AG04450 (cell line): ENCODE data around the gene GCNT4. TPM values are rescaled to one million over a fixed set of nuclear protein-coding genes. Genes with fewer than 3 reads are reported as not detected.

Experiments used
- CTCF ChIA-PET: fragments of 300-600, 350-600 bp; formaldehyde crosslinking; extraction: SDS; loops from one replicate; lab custom pipeline; 2022; ENCODE audit warnings: antibody characterized with exemption, inconsistent platforms; lab: Charles Lee
- POLR2A ChIA-PET: fragments of 350-600 bp; formaldehyde crosslinking; extraction: SDS; loops from one replicate; lab custom pipeline; 2021; ENCODE audit warnings: antibody characterized with exemption, inconsistent platforms; lab: Yijun Ruan, JAX
- DNase-seq: peaks from one replicate; pipeline ENCODE4 v3.0.0-alpha.2; 2011; ENCODE audit warnings: low read depth, low spot score
- H3K27ac ChIP-seq: one replicate; pipeline ENCODE4 v1.5.1; 2012; ENCODE audit warnings: low read depth, low read length, control low read depth
- H3K27me3 ChIP-seq: one replicate; pipeline ENCODE4 v1.6.0; 2012; ENCODE audit warnings: low read length; ENCODE audit not compliant: control insufficient read depth, insufficient read depth
- H3K4me3 ChIP-seq: 2 replicates; pipeline ENCODE4 v1.5.1; 2011; ENCODE audit warnings: mild to moderate bottlenecking, low read depth, low read length, control low read depth
- H3K9me3 ChIP-seq: 2 replicates; pipeline ENCODE4 v1.5.1; 2012; ENCODE audit warnings: low read length; ENCODE audit not compliant: control insufficient read depth, insufficient read depth
- CTCF ChIP-seq: IDR thresholded peaks from 2 replicates; pipeline ENCODE4 v1.5.1; 2011; ENCODE audit warnings: low read depth, low read length, control low read depth, inconsistent platforms
- polyA plus RNA-seq: library from polyadenylated mRNA; depleted of rRNA; stranded (reverse); fragments of >200 nt; gene quantifications from 2 replicates; pipeline ENCODE4 v1.2.3, GENCODE V29; 2011

GCNT4 gene
- polyA plus RNA-seq, 1 experiment: 0.77 TPM

GRCh38 chr5:75048457-75048953 lies 3.9 kb downstream of the GCNT4 start:
- CTCF ChIA-PET: interaction anchor here (0.8 to 3.3 kb wide), 6 partner anchors 12 to 303 kb away, joined by 3 to 20 read pairs (median 3); partner anchors contain the start of genes ANKRD31 and HMGCR

GRCh38 chr5:75047356-75047755 lies 5.0 kb downstream of the GCNT4 start:
- POLR2A ChIA-PET: no interaction called here
- no peak overlapping the region for H3K4me3 ChIP-seq
- H3K9me3 ChIP-seq: no peaks in the 10 kb centered on the region; the same call in 1 of the 2 replicates
- H3K27ac ChIP-seq: no peak overlapping the region
- TF ChIP-seq CTCF: no peak
- no peak for DNase-seq
- CTCF ChIA-PET: interaction anchor here (0.9 kb wide), 1 partner anchor 126 kb away, joined by 3 read pairs; no protein-coding TSS in a partner anchor
- no peaks in the 10 kb centered on the region for H3K27me3 ChIP-seq

More at GRCh38 chr5:75048457-75048953, 3.9 kb downstream of the GCNT4 start:
- no peak overlapping the region for H3K27ac ChIP-seq
- no peaks in the 10 kb centered on the region; the same call in 1 of the 2 replicates for H3K9me3 ChIP-seq
- TF ChIP-seq CTCF: no peak
- no peaks in the 10 kb centered on the region for H3K27me3 ChIP-seq
- DNase-seq: no peak
- POLR2A ChIA-PET: no interaction called here
- no peak overlapping the region for H3K4me3 ChIP-seq

- POLR2A ChIA-PET: no interaction called here
- CTCF ChIA-PET: interaction anchor here (0.9 kb wide), 1 partner anchor 125 kb away, joined by 3 read pairs; no protein-coding TSS in a partner anchor
These were observed 5.8 kb downstream of the GCNT4 start for GRCh38 chr5:75046366-75047142.

GRCh38 chr5:75045071-75045470 lies 7.3 kb downstream of the GCNT4 start:
- Histone ChIP-seq H3K4me3 (no peak overlapping the region), H3K9me3 (no peaks in the 10 kb centered on the region), H3K27ac (no peak overlapping the region), H3K27me3 (no peaks in the 10 kb centered on the region)
- no peak for TF ChIP-seq CTCF
- no peak for DNase-seq
- ChIA-PET POLR2A (no interaction called here), CTCF (no interaction called here)

More at GRCh38 chr5:75046366-75047142, 5.8 kb downstream of the GCNT4 start:
- H3K9me3 ChIP-seq: no peaks in the 10 kb centered on the region
- no peak overlapping the region for H3K4me3 ChIP-seq
- no peak overlapping the region for H3K27ac ChIP-seq
- no peak for TF ChIP-seq CTCF
- no peak for DNase-seq
- H3K27me3 ChIP-seq: no peaks in the 10 kb centered on the region

- POLR2A ChIA-PET: no interaction called here
These were observed 8.0 kb downstream of the GCNT4 start for GRCh38 chr5:75044406-75044805.

More at GRCh38 chr5:75044406-75044805, 8.0 kb downstream of the GCNT4 start:
- Histone ChIP-seq H3K9me3 (no peaks in the 10 kb centered on the region), H3K27ac (no peak overlapping the region), H3K4me3 (no peak overlapping the region), H3K27me3 (no peaks in the 10 kb centered on the region)
- CTCF ChIA-PET: no interaction called here
- no peak for DNase-seq
- no peak for TF ChIP-seq CTCF
